Pancreas (tissue), 10 donors: ENCODE data around the gene ANKRD28. TPM values are rescaled to one million over a fixed set of nuclear protein-coding genes. Genes with fewer than 3 reads are reported as not detected.

ENCODE experiments used
- ATAC-seq, 4 donors: fragments of 200-7000 bp; cut with Tn5 transposase; one replicate each; pipeline versions ENCODE4 v1.8.0 to v1.9.1; 2020; ENCODE audit warnings: mild to moderate bottlenecking in 4 of 4, moderate library complexity in 4 of 4
- DNase-seq, 6 donors: peaks; one replicate each; pipeline ENCODE4 v3.0.0-alpha.2; 2020
- FAIRE-seq: peaks from 2 replicates; lab custom pipeline; 2012; peaks lifted over from hg19 to GRCh38; lab: Jason Lieb, UNC
- H3K27ac ChIP-seq, 4 donors: fragments of 200-600 bp; sonication (generic); 1 replicate in 3 of 4; 2 replicates in 1 of 4; pipeline versions ENCODE4 v1.5.0 to v1.8.0; 2020
- H3K27me3 ChIP-seq, 4 donors: fragments of 200-600 bp; one replicate each; pipeline ENCODE4 v1.8.0; 2021
- H3K36me3 ChIP-seq, 3 donors: fragments of 200-600 bp; sonication (generic) in 1 of 3; one replicate each; pipeline versions ENCODE4 v1.5.0 to v1.8.0; 2020 to 2021
- H3K4me1 ChIP-seq, 3 donors: fragments of 200-600 bp; one replicate each; pipeline ENCODE4 v1.8.0; 2021
- H3K4me3 ChIP-seq, 4 donors: fragments of 200-600 bp; sonication (generic) in 2 of 4; one replicate each; pipeline versions ENCODE4 v1.5.0 to v1.8.0; 2020 to 2021
- H3K9me3 ChIP-seq, 4 donors: fragments of 200-600 bp; one replicate each; pipeline ENCODE4 v1.8.0; 2021
- CTCF ChIP-seq, 4 donors: fragments of 200-600 bp; sonication (generic) in 3 of 4; IDR thresholded peaks; one replicate each; pipeline versions ENCODE4 v1.5.0 to v1.8.0; 2021; ENCODE audit warnings: antibody characterized with exemption in 4 of 4
- WGBS, 2 donors: extraction: QIAGEN DNeasy Blood & Tissue Kit; methylation state at CpG; one replicate each; pipeline ENCODE4 v1.1.7; 2013; 5-methylcytosine and 5-hydroxymethylcytosine counted together
- intact Hi-C, 3 donors: fragments of 100-400 bp; cut with DNase I; formaldehyde crosslinking; loops; one replicate each; pipeline versions ENCODE4 v1.11.1 to v1.14.2; 2022
- polyA plus RNA-seq, 2 donors: library from polyadenylated mRNA; stranded (reverse); fragments of 200-250 nt; gene quantifications; one replicate each; pipeline ENCODE4 v1.2.3, GENCODE V29; 2013
- total RNA-seq, 6 donors: library from RNA; stranded (reverse); fragmentation: NEBNext Ultra II Directional in 4 of 6; extraction: Animal tissue kit (Norgen Biotek cat#: 25700) in 4 of 6; gene quantifications; one replicate each; pipeline versions ENCODE4 v1.2.1 to v1.2.4, GENCODE V29; 2021 to 2023
- donor health status: healthy with polysubstance abuse.
- donor health status: DM: no; HTN: no; CAD: no; lungs with moderate emphysema.
- donor health status: DM: no; HTN: no; CAD: no.
- donor health status: control.
- donor health status: control.
- donor health status: Bipolar disorder and iron deficiency.
- donor health status: DM: yes; HTN: yes; CAD: no.
- donor health status: DM: no; HTN: no; CAD: no.
- donor health status: DM: no; HTN: no; CAD: no.
- donor health status: DM: yes; HTN: yes; CAD: no.

ANKRD28 gene
- total and polyA plus RNA-seq, 8 donors: 9.5 to 40.5 (median 29.6) TPM

GRCh38 chr3:15771444-15771843 is 26.3 kb downstream of the ANKRD28 start:
- DNase-seq (no peak), ATAC-seq (no peak), FAIRE-seq (no peak)
- no peak overlapping the region for H3K4me3 ChIP-seq
- no peaks in the 10 kb centered on the region for H3K9me3 ChIP-seq
- WGBS, 2 donors: 58 to 77% methylated on average over 1 of the region's 1 CpG
- H3K27me3 ChIP-seq: no peaks in the 10 kb centered on the region
- TF ChIP-seq CTCF (IDR thresholded peaks at IDR 0.05): no peak
- no peak overlapping the region for H3K27ac ChIP-seq
- intact Hi-C loops: no loop called here
- H3K36me3 ChIP-seq: no peaks in the 10 kb centered on the region
- peaks cover 0 to 23% (median 7%) of the 10 kb centered on the region in 3 donors for H3K4me1 ChIP-seq

GRCh38 chr3:15769256-15769915 is 28.4 kb downstream of the ANKRD28 start:
- Histone ChIP-seq H3K9me3 (no peaks in the 10 kb centered on the region), H3K4me1 (peaks cover 0 to 23% (median 7%) of the 10 kb centered on the region in 3 donors), H3K4me3 (no peak overlapping the region), H3K27me3 (no peaks in the 10 kb centered on the region), H3K27ac (peak overlapping the region in 2 of 4 donors; percentile 66 to 77), H3K36me3 (no peaks in the 10 kb centered on the region)
- intact Hi-C loops: no loop called here
- no peak for ATAC-seq
- DNase-seq: no peak
- no peak for TF ChIP-seq CTCF (IDR thresholded peaks at IDR 0.05)
- no peak for FAIRE-seq
- 63 to 67% methylated on average over 2 of the region's 2 CpGs for WGBS, 2 donors

- intact Hi-C loops: no loop called here
- FAIRE-seq (peak; percentile 94), DNase-seq (peak in 3 of 6 donors; percentile 24 to 34 (median 28)), ATAC-seq (peak; percentile 89 to 97 (median 93))
- Histone ChIP-seq H3K4me3 (no peak overlapping the region), H3K9me3 (no peaks in the 10 kb centered on the region), H3K4me1 (peaks cover 0 to 23% (median 7%) of the 10 kb centered on the region in 3 donors), H3K36me3 (no peaks in the 10 kb centered on the region), H3K27ac (peak overlapping the region in 2 of 4 donors; percentile 66 to 77), H3K27me3 (no peaks in the 10 kb centered on the region)
- 63 to 67% methylated on average over 5 of the region's 5 CpGs for WGBS, 2 donors
- no peak for TF ChIP-seq CTCF (IDR thresholded peaks at IDR 0.05)
Observed at GRCh38 chr3:15768421-15769255, 29.1 kb downstream of the ANKRD28 start.

GRCh38 chr3:15766406-15766805 is 31.4 kb downstream of the ANKRD28 start:
- 97% methylated on average over 1 of the region's 1 CpG for WGBS, 2 donors
- Histone ChIP-seq H3K27me3 (no peaks in the 10 kb centered on the region), H3K9me3 (no peaks in the 10 kb centered on the region), H3K36me3 (no peaks in the 10 kb centered on the region), H3K4me3 (no peak overlapping the region), H3K4me1 (peaks cover 0 to 23% (median 7%) of the 10 kb centered on the region in 3 donors), H3K27ac (no peak overlapping the region)
- ATAC-seq (no peak), FAIRE-seq (no peak), DNase-seq (no peak)
- no peak for TF ChIP-seq CTCF (IDR thresholded peaks at IDR 0.05)
- intact Hi-C loops: no loop called here
